ENCODE measurements around the gene WDR90.

Gene WDR90

GRCh38 chr16:648781-649589, at the start of gene WDR90:
TSS of gene WDR90 (plus strand) at chr16:649365. CDS start at chr16:649417, 52 bp downstream.
- DNase-seq (ENCODE audit: low spot score): peak; percentile 99
- TF ChIP-seq, protein P1, sequence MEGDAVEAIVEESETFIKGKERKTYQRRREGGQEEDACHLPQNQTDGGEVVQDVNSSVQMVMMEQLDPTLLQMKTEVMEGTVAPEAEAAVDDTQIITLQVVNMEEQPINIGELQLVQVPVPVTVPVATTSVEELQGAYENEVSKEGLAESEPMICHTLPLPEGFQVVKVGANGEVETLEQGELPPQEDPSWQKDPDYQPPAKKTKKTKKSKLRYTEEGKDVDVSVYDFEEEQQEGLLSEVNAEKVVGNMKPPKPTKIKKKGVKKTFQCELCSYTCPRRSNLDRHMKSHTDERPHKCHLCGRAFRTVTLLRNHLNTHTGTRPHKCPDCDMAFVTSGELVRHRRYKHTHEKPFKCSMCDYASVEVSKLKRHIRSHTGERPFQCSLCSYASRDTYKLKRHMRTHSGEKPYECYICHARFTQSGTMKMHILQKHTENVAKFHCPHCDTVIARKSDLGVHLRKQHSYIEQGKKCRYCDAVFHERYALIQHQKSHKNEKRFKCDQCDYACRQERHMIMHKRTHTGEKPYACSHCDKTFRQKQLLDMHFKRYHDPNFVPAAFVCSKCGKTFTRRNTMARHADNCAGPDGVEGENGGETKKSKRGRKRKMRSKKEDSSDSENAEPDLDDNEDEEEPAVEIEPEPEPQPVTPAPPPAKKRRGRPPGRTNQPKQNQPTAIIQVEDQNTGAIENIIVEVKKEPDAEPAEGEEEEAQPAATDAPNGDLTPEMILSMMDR (IDR thresholded peaks at IDR 0.05; ENCODE audit: extremely low read depth, missing control alignments): no peak

GRCh38 chr16:600781-601180, 48.4 kb upstream of the WDR90 start:
- TF ChIP-seq, protein P1 (IDR thresholded peaks at IDR 0.05; ENCODE audit: extremely low read depth, missing control alignments): no peak
- DNase-seq (ENCODE audit: low spot score): no peak

GRCh38 chr16:603933-604332, 45.2 kb upstream of the WDR90 start:
- TF ChIP-seq, protein P1 (IDR thresholded peaks at IDR 0.05; ENCODE audit: extremely low read depth, missing control alignments): no peak
- no peak for DNase-seq (ENCODE audit: low spot score)

- TF ChIP-seq, protein P1 (IDR thresholded peaks at IDR 0.05; ENCODE audit: extremely low read depth, missing control alignments): no peak
- no peak for DNase-seq (ENCODE audit: low spot score)
Observed at GRCh38 chr16:606656-607307, 42.4 kb upstream of the WDR90 start.

- TF ChIP-seq, protein P1 (IDR thresholded peaks at IDR 0.05; ENCODE audit: extremely low read depth, missing control alignments): no peak
- no peak for DNase-seq (ENCODE audit: low spot score)
Observed at GRCh38 chr16:608019-608418, 41.1 kb upstream of the WDR90 start.

- no peak for DNase-seq (ENCODE audit: low spot score)
- TF ChIP-seq, protein P1 (IDR thresholded peaks at IDR 0.05; ENCODE audit: extremely low read depth, missing control alignments): no peak
Observed at GRCh38 chr16:609316-609715, 39.8 kb upstream of the WDR90 start.

GRCh38 chr16:609984-610383, 39.2 kb upstream of the WDR90 start:
- TF ChIP-seq, protein P1 (IDR thresholded peaks at IDR 0.05; ENCODE audit: extremely low read depth, missing control alignments): no peak
- DNase-seq (ENCODE audit: low spot score): no peak
